ENCODE measurements around the gene SNAP47. TPM values are rescaled to one million over a fixed set of nuclear protein-coding genes. Genes with fewer than 3 reads are reported as not detected.

SNAP47 gene
- total RNA-seq, 1 donor from 2014 or later = 59.4 TPM

- DNase-seq = no peak
Measured at GRCh38 chr1:227732586-227733308, 2.5 kb upstream of the SNAP47 start.

- DNase-seq = no peak
Measured at GRCh38 chr1:227733309-227733705, 1.9 kb upstream of the SNAP47 start.

- DNase-seq = no peak
Measured at GRCh38 chr1:227733751-227734545, 1.3 kb upstream of the SNAP47 start.

- no peak for DNase-seq
Measured at GRCh38 chr1:227734546-227734855, 734 bp upstream of the SNAP47 start.

- no peak for DNase-seq
Measured at GRCh38 chr1:227735539-227736285, 477 bp downstream of the SNAP47 start.

- DNase-seq = no peak
Measured at GRCh38 chr1:227736814-227737432, 1.7 kb downstream of the SNAP47 start.

- no peak for DNase-seq
Measured at GRCh38 chr1:227738820-227739219, 3.6 kb downstream of the SNAP47 start.

GRCh38 chr1:227739636-227740035 lies 4.4 kb downstream of the SNAP47 start:
- no peak for DNase-seq

- no peak for DNase-seq
Measured at GRCh38 chr1:227740401-227740960, 5.2 kb downstream of the SNAP47 start.

GRCh38 chr1:227741166-227741870 lies 6.1 kb downstream of the SNAP47 start:
- no peak for DNase-seq

GRCh38 chr1:227742738-227743715 lies 7.8 kb downstream of the SNAP47 start:
- no peak for DNase-seq

- DNase-seq = no peak
Measured at GRCh38 chr1:227744668-227745067, 9.4 kb downstream of the SNAP47 start.

GRCh38 chr1:227745568-227746265 lies 10.5 kb downstream of the SNAP47 start:
- no peak for DNase-seq

- no peak for DNase-seq
Measured at GRCh38 chr1:227746676-227747075, 11.4 kb downstream of the SNAP47 start.

GRCh38 chr1:227747382-227747781 lies 12.1 kb downstream of the SNAP47 start:
- DNase-seq = no peak

- no peak for DNase-seq
Measured at GRCh38 chr1:227747948-227748495, 12.8 kb downstream of the SNAP47 start.

GRCh38 chr1:227748496-227749182 lies 13.4 kb downstream of the SNAP47 start:
- DNase-seq = no peak

GRCh38 chr1:227749225-227749624 lies 14.0 kb downstream of the SNAP47 start:
- DNase-seq = no peak

Data from tongue (tissue), 2 donors.